Neuronal stem cell (in vitro differentiated cells): Measurements from ENCODE around the gene EHMT1.
"Not testable (repeated sequence)": the region's sequence is repeated elsewhere in the genome, so short reads cannot be mapped to it uniquely, and the experiment has no call there.

Experiments used
- DNase-seq: peaks from one replicate; pipeline ENCODE4 v3.0.0-alpha.2; 2013; ENCODE audit warnings: low spot score
- H2AFZ ChIP-seq: one replicate; pipeline ENCODE4 v1.6.1; 2013; ENCODE audit warnings: mild to moderate bottlenecking, low read length, inconsistent platforms
- H2AK5ac ChIP-seq: 2 replicates; pipeline ENCODE4 v1.6.1; 2013; ENCODE audit warnings: low read depth, mild to moderate bottlenecking, inconsistent platforms, low read length, moderate library complexity, mixed read lengths
- H2BK120ac ChIP-seq: 2 replicates; pipeline ENCODE4 v1.6.1; 2013; ENCODE audit warnings: low read depth, mild to moderate bottlenecking, inconsistent platforms, low read length, moderate library complexity, mixed read lengths
- H2BK12ac ChIP-seq: one replicate; pipeline ENCODE4 v1.6.1; 2013; ENCODE audit warnings: low read length, inconsistent platforms
- H2BK15ac ChIP-seq: 2 replicates; pipeline ENCODE4 v1.6.1; 2013; ENCODE audit warnings: mild to moderate bottlenecking, low read length, inconsistent platforms, mixed read lengths
- H2BK5ac ChIP-seq: one replicate; pipeline ENCODE4 v1.6.1; 2013; ENCODE audit warnings: inconsistent platforms, mild to moderate bottlenecking, low read length, moderate library complexity
- H3K14ac ChIP-seq: one replicate; pipeline ENCODE4 v1.6.1; 2013; ENCODE audit warnings: low read length, inconsistent platforms
- H3K18ac ChIP-seq: 2 replicates; pipeline ENCODE4 v1.6.1; 2013; ENCODE audit warnings: low read length, inconsistent platforms
- H3K23ac ChIP-seq: 2 replicates; pipeline ENCODE4 v1.6.1; 2013; ENCODE audit warnings: low read depth, mild to moderate bottlenecking, mixed read lengths, low read length, inconsistent platforms; ENCODE audit not compliant: poor library complexity
- H3K27ac ChIP-seq: replicated peaks from 3 replicates; pipeline ENCODE4 v1.5.1; 2013; ENCODE audit warnings: low read length, inconsistent platforms
- H3K27me3 ChIP-seq, 3 experiments: 2 replicates each; pipeline ENCODE4 v1.6.1; 2013; ENCODE audit warnings: low read length in 3 of 3, mild to moderate bottlenecking in 2 of 3, inconsistent platforms in 1 of 3, low read depth in 1 of 3, mixed read lengths in 1 of 3, moderate library complexity in 1 of 3; ENCODE audit not compliant: control insufficient read depth in 3 of 3, insufficient read depth in 3 of 3
- H3K36me3 ChIP-seq, 2 donors: replicated peaks in 1 of 2; 2 replicates each; pipeline ENCODE4 v1.6.1; 2013; ENCODE audit warnings: low read length in 2 of 2; ENCODE audit not compliant: control insufficient read depth in 2 of 2, insufficient read depth in 2 of 2
- H3K4ac ChIP-seq: 2 replicates; pipeline ENCODE4 v1.6.1; 2013; ENCODE audit warnings: inconsistent platforms, mild to moderate bottlenecking, low read length, moderate library complexity
- H3K4me1 ChIP-seq, 2 donors: 1 replicate in 1 of 2; 2 replicates in 1 of 2; pipeline ENCODE4 v1.6.1; 2013; ENCODE audit warnings: low read length in 2 of 2, low read depth in 1 of 2; ENCODE audit not compliant: control insufficient read depth in 2 of 2, insufficient read depth in 1 of 2
- H3K4me2 ChIP-seq: one replicate; pipeline ENCODE4 v1.6.1; 2013; ENCODE audit warnings: mild to moderate bottlenecking, low read length, inconsistent platforms; ENCODE audit not compliant: insufficient read depth, poor library complexity, severe bottlenecking
- H3K4me3 ChIP-seq, 2 donors: 2 replicates each; pipeline ENCODE4 v1.5.1; 2013; ENCODE audit warnings: low read length in 2 of 2, mild to moderate bottlenecking in 2 of 2, inconsistent platforms in 1 of 2, moderate library complexity in 1 of 2
- H3K79me1 ChIP-seq: one replicate; pipeline ENCODE4 v1.6.1; 2013; ENCODE audit warnings: low read depth, mild to moderate bottlenecking, inconsistent platforms, low read length, moderate library complexity
- H3K9ac ChIP-seq: one replicate; pipeline ENCODE4 v1.6.1; 2013; ENCODE audit warnings: mild to moderate bottlenecking, low read depth, low read length, inconsistent platforms; ENCODE audit not compliant: poor library complexity
- H3K9me3 ChIP-seq, 2 donors: replicated peaks in 1 of 2; 2 replicates each; pipeline versions ENCODE3 to v1.6.1; 2013; ENCODE audit warnings: low read length in 2 of 2, mild to moderate bottlenecking in 2 of 2, inconsistent platforms in 1 of 2, low read depth in 1 of 2, mixed read lengths in 1 of 2, moderate library complexity in 1 of 2; ENCODE audit not compliant: control insufficient read depth in 2 of 2, insufficient read depth in 1 of 2
- H4K8ac ChIP-seq: one replicate; pipeline ENCODE4 v1.6.1; 2013; ENCODE audit warnings: low read depth, mild to moderate bottlenecking, inconsistent platforms, low read length, moderate library complexity
- H4K91ac ChIP-seq: one replicate; pipeline ENCODE4 v1.6.1; 2013; ENCODE audit warnings: low read length, low read depth, mild to moderate bottlenecking, inconsistent platforms; ENCODE audit not compliant: poor library complexity
- WGBS, 2 donors: extraction: QIAGEN DNeasy Blood & Tissue Kit; methylation state at CpG; one replicate each; pipeline ENCODE4 v1.1.7; 2013; ENCODE audit warnings: missing lambda C conversion rate in 2 of 2, mixed read lengths in 1 of 2; ENCODE audit not compliant: insufficient read length in 2 of 2, insufficient replicate concordance in 1 of 2; ENCODE audit errors: extremely low coverage in 2 of 2; 5-methylcytosine and 5-hydroxymethylcytosine counted together

EHMT1 gene

GRCh38 chr9:137715321-137715720 is 96.5 kb downstream of the EHMT1 start:
- Histone ChIP-seq H2BK12ac (no peak overlapping the region), H3K9ac (no peak overlapping the region), H3K14ac (no peak overlapping the region), H3K4me2 (no peak overlapping the region), H4K91ac (no peak overlapping the region), H3K36me3 (peaks cover 36 to 86% of the 10 kb centered on the region in 2 donors), H2BK15ac (no peak overlapping the region), H3K79me1 (peaks cover 15% of the 10 kb centered on the region), H2BK5ac (no peak overlapping the region), H3K27me3 (no peaks in the 10 kb centered on the region), H3K4me1 (no peaks in the 10 kb centered on the region), H2AK5ac (no peak overlapping the region), H3K4ac (no peak overlapping the region), H3K4me3 (peak overlapping the region in 1 of 2 donors; percentile 1), H2BK120ac (no peak overlapping the region), H3K9me3 (peaks cover 14 to 40% of the 10 kb centered on the region in 2 donors), H2AFZ (no peak overlapping the region), H3K23ac (no peak overlapping the region), H4K8ac (no peak overlapping the region), H3K18ac (no peak overlapping the region), H3K27ac (no peak overlapping the region)
- no peak for DNase-seq
- no CpG with 5 or more reads among the region's 12 CpGs for WGBS, 2 donors

DNA sequence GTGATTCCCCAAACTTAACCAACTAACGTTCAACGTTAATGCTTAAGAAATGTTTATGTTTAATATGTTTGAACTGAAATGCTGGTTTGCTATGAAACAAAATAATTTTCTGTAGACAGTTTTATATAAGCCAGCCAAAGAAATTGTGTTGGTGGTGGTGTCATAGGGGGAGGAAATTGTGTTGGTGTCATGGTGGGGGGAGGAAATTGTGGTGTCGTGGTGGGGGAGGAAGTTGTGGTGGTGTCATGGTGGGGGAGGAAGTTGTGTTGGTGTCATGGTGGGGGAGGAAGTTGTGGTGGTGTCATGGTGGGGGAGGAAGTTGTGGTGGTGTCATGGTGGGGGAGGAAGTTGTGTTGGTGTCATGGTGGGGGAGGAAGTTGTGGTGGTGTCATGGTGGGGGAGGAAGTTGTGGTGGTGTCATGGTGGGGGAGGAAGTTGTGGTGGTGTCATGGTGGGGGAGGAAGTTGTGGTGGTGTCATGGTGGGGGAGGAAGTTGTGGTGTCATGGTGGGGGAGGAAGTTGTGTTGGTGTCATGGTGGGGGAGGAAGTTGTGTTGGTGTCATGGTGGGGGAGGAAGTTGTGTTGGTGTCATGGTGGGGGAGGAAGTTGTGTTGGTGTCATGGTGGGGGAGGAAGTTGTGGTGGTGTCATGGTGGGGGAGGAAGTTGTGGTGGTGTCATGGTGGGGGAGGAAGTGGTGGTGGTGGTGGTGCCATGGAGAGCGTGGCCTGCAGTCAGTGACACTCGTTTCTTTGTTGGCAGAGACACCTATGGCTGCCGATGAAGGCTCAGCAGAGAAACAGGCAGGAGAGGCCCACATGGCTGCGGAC is 97.3 kb downstream of the EHMT1 start:
- WGBS, 2 donors, result no CpG with 5 or more reads among the region's 7 CpGs
- H3K27me3 ChIP-seq, H3K18ac ChIP-seq, H3K27ac ChIP-seq, H3K4ac ChIP-seq, H3K9ac ChIP-seq, H4K8ac ChIP-seq, H2AK5ac ChIP-seq, H3K14ac ChIP-seq, H3K4me1 ChIP-seq, H3K4me2 ChIP-seq, H2AFZ ChIP-seq, H2BK12ac ChIP-seq, H4K91ac ChIP-seq, H2BK15ac ChIP-seq, H2BK120ac ChIP-seq, DNase-seq, H2BK5ac ChIP-seq: not testable (repeated sequence)
- Histone ChIP-seq H3K9me3 (peaks cover 14 to 40% of the 10 kb centered on the region in 2 donors), H3K36me3 (peaks cover 39 to 86% of the 10 kb centered on the region in 2 donors), H3K79me1 (peaks cover 15% of the 10 kb centered on the region), H3K23ac (peak overlapping the region; percentile 14), H3K4me3 (peak overlapping the region in 1 of 2 donors; percentile 33)

GRCh38 chr9:137716694-137717287 is 98.0 kb downstream of the EHMT1 start:
- Histone ChIP-seq H3K27me3 (no peaks in the 10 kb centered on the region), H2AFZ (no peak overlapping the region), H3K4me1 (peaks cover 0 to 2% of the 10 kb centered on the region in 2 donors), H2BK5ac (no peak overlapping the region), H3K18ac (no peak overlapping the region), H4K91ac (no peak overlapping the region), H3K9me3 (peaks cover 14 to 40% of the 10 kb centered on the region in 2 donors), H2BK15ac (no peak overlapping the region), H3K36me3 (peaks cover 33 to 85% of the 10 kb centered on the region in 2 donors), H3K9ac (no peak overlapping the region), H2BK120ac (no peak overlapping the region), H3K23ac (no peak overlapping the region), H3K27ac (no peak overlapping the region), H2AK5ac (no peak overlapping the region), H3K4me3 (peak overlapping the region in 1 of 2 donors; percentile 33), H3K4me2 (no peak overlapping the region), H3K79me1 (peaks cover 9% of the 10 kb centered on the region), H4K8ac (no peak overlapping the region), H2BK12ac (no peak overlapping the region), H3K14ac (no peak overlapping the region), H3K4ac (no peak overlapping the region)
- no CpG with 5 or more reads among the region's 25 CpGs for WGBS, 2 donors
- no peak for DNase-seq

DNA sequence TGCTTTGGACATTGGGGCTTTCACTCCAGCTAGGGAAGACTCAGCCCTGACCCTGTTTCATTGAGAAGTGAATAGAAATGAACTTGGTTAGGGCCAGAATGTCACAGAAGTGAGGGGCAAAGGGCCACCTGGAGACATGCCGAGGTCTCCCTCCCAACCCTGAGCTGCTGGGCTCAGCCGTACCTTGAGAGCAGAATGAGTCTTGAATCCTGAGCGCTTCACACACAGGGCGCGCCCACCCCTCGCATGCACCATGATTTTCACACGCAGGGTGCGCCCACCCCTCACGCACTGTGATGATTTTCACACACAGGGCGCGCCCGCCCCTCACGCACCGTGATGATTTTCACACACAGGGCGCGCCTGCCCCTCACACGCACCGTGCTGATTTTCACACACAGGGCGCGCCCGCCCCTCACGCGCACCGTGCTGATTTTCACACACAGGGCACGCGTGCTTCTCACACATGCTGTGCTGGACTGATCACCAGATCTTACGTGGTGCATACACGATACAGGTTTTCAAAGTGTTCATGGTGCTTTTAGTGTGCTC is 99.0 kb downstream of the EHMT1 start:
- no peak for DNase-seq
- no CpG with 5 or more reads among the region's 28 CpGs for WGBS, 2 donors
- H3K23ac ChIP-seq, result peak overlapping the region; percentile 95
- peak overlapping the region; percentile 66 for H3K4ac ChIP-seq
- peak overlapping the region in 1 of 2 donors; percentile 49 for H3K4me3 ChIP-seq
- H3K79me1 ChIP-seq, result peaks cover 9% of the 10 kb centered on the region
- no peak overlapping the region for H4K91ac ChIP-seq
- H2BK5ac ChIP-seq, result no peak overlapping the region
- H3K4me1 ChIP-seq, result peaks cover 0 to 2% of the 10 kb centered on the region in 2 donors
- no peak overlapping the region for H3K14ac ChIP-seq
- H2AFZ ChIP-seq, result no peak overlapping the region
- peaks cover 14 to 40% of the 10 kb centered on the region in 2 donors for H3K9me3 ChIP-seq
- no peak overlapping the region for H2BK15ac ChIP-seq
- no peak overlapping the region for H2AK5ac ChIP-seq
- H2BK12ac ChIP-seq, result no peak overlapping the region
- H3K36me3 ChIP-seq, result peaks cover 27 to 81% of the 10 kb centered on the region in 2 donors
- H3K27me3 ChIP-seq, result no peaks in the 10 kb centered on the region
- H3K27ac ChIP-seq, result no peak overlapping the region
- peak overlapping the region; percentile 71 for H3K18ac ChIP-seq
- H3K4me2 ChIP-seq, result no peak overlapping the region
- H2BK120ac ChIP-seq, result no peak overlapping the region
- no peak overlapping the region for H4K8ac ChIP-seq
- H3K9ac ChIP-seq, result no peak overlapping the region
